HCT116 (cell line): Measurements from ENCODE around the gene AJUBA. TPM values are rescaled to one million over a fixed set of nuclear protein-coding genes. Genes with fewer than 3 reads are reported as not detected.

Experiments
- ATAC-seq: fragments of 200-7000 bp; cut with Tn5 transposase; 2 replicates; pipeline ENCODE4 v1.9.1; 2020; ENCODE audit warnings: mild to moderate bottlenecking, moderate library complexity
- BruUV-seq: library from RNA; stranded (reverse); fragments of 400-500 nt; replicated peaks from 2 replicates; lab custom pipeline; 2021; lab: Mats Ljungman, UMichigan
- CTCF ChIA-PET: fragments of 300-600 bp; sonication (Branson Sonifier 250); formaldehyde crosslinking; loops from one replicate; lab custom pipeline; 2021; ENCODE audit warnings: antibody characterized with exemption; lab: Charles Lee
- POLR2A ChIA-PET: fragments of 300-600, 350-600 bp; sonication (Branson Sonifier 250); formaldehyde crosslinking; loops from one replicate; lab custom pipeline; 2021; ENCODE audit warnings: antibody characterized with exemption; lab: Charles Lee
- RAD21 ChIA-PET, 2 experiments: fragments of 300-600 bp; sonication (Branson Sonifier 250); formaldehyde crosslinking; loops; one replicate each; lab custom pipeline; 2023; ENCODE audit warnings: low total read pairs in 2 of 2; ENCODE audit not compliant: uncharacterized antibody in 2 of 2, unreplicated experiment in 2 of 2, low non-redundant PET in 1 of 2; lab: Charles Lee
- DNase-seq: peaks from one replicate; pipeline ENCODE4 v3.0.0-alpha.2; 2010; ENCODE audit warnings: low read depth, low spot score
- H2AFZ ChIP-seq: fragments of 200-600 bp; shearing (Covaris generic), sonication (generic); 2 replicates; pipeline ENCODE4 v1.6.1; 2017; ENCODE audit warnings: low read depth, mixed run types, mixed read lengths, antibody characterized with exemption, low read length; ENCODE audit not compliant: poor library complexity, severe bottlenecking
- H3K27ac ChIP-seq: 2 replicates; pipeline ENCODE4 v1.5.1; 2012; ENCODE audit warnings: low read depth, low read length
- H3K27me3 ChIP-seq: fragments of 200-600 bp; sonication (generic); 2 replicates; pipeline ENCODE4 v1.6.1; 2016; ENCODE audit warnings: mixed run types, low read length, mixed read lengths; ENCODE audit not compliant: insufficient read depth
- H3K36me3 ChIP-seq, 2 experiments: fragments of 200-500 bp in 1 of 2; fragments of 200-600 bp in 1 of 2; sonication (Bioruptor generic) in 1 of 2; sonication (generic) in 1 of 2; 2 replicates each; pipeline versions ENCODE4 v1.5.1 to v1.6.1; 2014 to 2016; ENCODE audit warnings: low read length in 2 of 2, inconsistent platforms in 1 of 2, mixed read lengths in 1 of 2, mixed run types in 1 of 2; ENCODE audit not compliant: insufficient read depth in 2 of 2, control insufficient read depth in 1 of 2
- H3K4me1 ChIP-seq, 2 experiments: fragments of 200-600 bp in 1 of 2; sonication (generic) in 1 of 2; 2 replicates each; pipeline versions ENCODE4 v1.5.1 to v1.6.1; 2012 to 2017; ENCODE audit warnings: low read length in 2 of 2, inconsistent platforms in 1 of 2, mild to moderate bottlenecking in 1 of 2, mixed read lengths in 1 of 2, mixed run types in 1 of 2, moderate library complexity in 1 of 2; ENCODE audit not compliant: insufficient read depth in 2 of 2, control insufficient read depth in 1 of 2
- H3K4me2 ChIP-seq: fragments of 200-600 bp; sonication (generic); 2 replicates; pipeline ENCODE4 v1.6.1; 2017; ENCODE audit warnings: mixed run types, low read length, mixed read lengths
- H3K4me3 ChIP-seq, 2 experiments: fragments of 200-600 bp in 1 of 2; sonication (generic) in 1 of 2; replicated peaks in 1 of 2; 2 replicates each; pipeline ENCODE4 v1.5.1; 2011 to 2016; ENCODE audit warnings: low read length in 2 of 2, control low read depth in 1 of 2, low read depth in 1 of 2, mild to moderate bottlenecking in 1 of 2, mixed read lengths in 1 of 2, mixed run types in 1 of 2
- H3K79me2 ChIP-seq: fragments of 200-600 bp; sonication (generic); 2 replicates; pipeline ENCODE4 v1.6.1; 2017; ENCODE audit warnings: mild to moderate bottlenecking, mixed run types, low read length, moderate library complexity, mixed read lengths; ENCODE audit not compliant: insufficient read depth
- H3K9ac ChIP-seq: fragments of 200-600 bp; sonication (generic); 2 replicates; pipeline ENCODE4 v1.6.1; 2016; ENCODE audit warnings: low read length, mixed read lengths
- H3K9me2 ChIP-seq: fragments of 200-600 bp; sonication (generic), shearing (Covaris generic); 2 replicates; pipeline ENCODE4 v1.6.1; 2017; ENCODE audit warnings: mixed run types, mild to moderate bottlenecking, moderate library complexity; ENCODE audit not compliant: insufficient read depth
- H3K9me3 ChIP-seq, 2 experiments: fragments of 200-500 bp in 1 of 2; fragments of 200-600 bp in 1 of 2; sonication (Bioruptor generic) in 1 of 2; sonication (generic) in 1 of 2; 2 replicates each; pipeline ENCODE4 v1.6.1; 2014 to 2017; ENCODE audit warnings: low read length in 2 of 2, mixed read lengths in 2 of 2, inconsistent platforms in 1 of 2, low read depth in 1 of 2, mild to moderate bottlenecking in 1 of 2, mixed run types in 1 of 2, moderate library complexity in 1 of 2; ENCODE audit not compliant: control insufficient read depth in 1 of 2, insufficient read depth in 1 of 2
- H4K20me1 ChIP-seq: fragments of 200-600 bp; sonication (generic), shearing (Covaris generic); 2 replicates; pipeline ENCODE4 v1.6.1; 2017; ENCODE audit warnings: mixed run types, mild to moderate bottlenecking, moderate library complexity; ENCODE audit not compliant: insufficient read depth
- CBX3 ChIP-seq: IDR thresholded peaks from 2 replicates; pipeline ENCODE4 v1.6.1; 2012; ENCODE audit warnings: low read depth
- CEBPB ChIP-seq: IDR thresholded peaks from 2 replicates; pipeline ENCODE4 v1.6.1; 2012; ENCODE audit warnings: low read depth
- EGR1 ChIP-seq: IDR thresholded peaks from 2 replicates; pipeline ENCODE4 v1.6.1; 2012; ENCODE audit warnings: low read depth
- EZH2 ChIP-seq: fragments of 200-600 bp; sonication (generic); IDR thresholded peaks from 2 replicates; pipeline ENCODE4 v1.6.1; 2017; ENCODE audit warnings: antibody characterized with exemption, mixed run types
- EZH2phosphoT487 ChIP-seq: fragments of 200-600 bp; IDR thresholded peaks from 2 replicates; pipeline ENCODE4 v1.6.1; 2018; ENCODE audit warnings: antibody characterized with exemption, borderline replicate concordance
- JUND ChIP-seq: IDR thresholded peaks from 2 replicates; pipeline ENCODE4 v1.6.1; 2012
- POLR2A ChIP-seq: IDR thresholded peaks from 2 replicates; pipeline ENCODE4 v1.7.0; 2011; ENCODE audit warnings: borderline replicate concordance; ENCODE audit not compliant: insufficient read depth, insufficient read length; ENCODE audit errors: extremely low read depth
- RAD21 ChIP-seq: IDR thresholded peaks from 2 replicates; pipeline ENCODE4 v1.6.1; 2012; ENCODE audit warnings: low read depth, mild to moderate bottlenecking
- SP1 ChIP-seq: IDR thresholded peaks from 2 replicates; pipeline ENCODE4 v1.6.1; 2012; ENCODE audit warnings: low read depth
- SRF ChIP-seq: IDR thresholded peaks from 2 replicates; pipeline ENCODE4 v1.6.1; 2012; ENCODE audit warnings: low read depth
- TCF7L2 ChIP-seq: IDR thresholded peaks from 2 replicates; pipeline ENCODE4 v1.7.0; 2011; ENCODE audit warnings: borderline replicate concordance, inconsistent platforms; ENCODE audit not compliant: insufficient read depth, insufficient read length; ENCODE audit errors: extremely low read depth
- YY1 ChIP-seq: IDR thresholded peaks from 2 replicates; pipeline ENCODE4 v1.6.1; 2011; ENCODE audit warnings: low read length, low read depth, moderate library complexity, mild to moderate bottlenecking; ENCODE audit not compliant: insufficient replicate concordance; ENCODE audit errors: extremely low read depth
- ZFX ChIP-seq: fragments of 450-650 bp; IDR thresholded peaks from 2 replicates; pipeline ENCODE4 v1.6.1; 2017
- intact Hi-C: fragments of 100-400 bp; cut with micrococcal nuclease; formaldehyde crosslinking; loops from 2 replicates; pipeline ENCODE4 v1.10.0; 2022
- total RNA-seq: library from RNA; stranded (reverse); gene quantifications from one replicate; pipeline ENCODE4 v1.2.1, GENCODE V29; 2021; ENCODE audit not compliant: unreplicated experiment

The AJUBA gene
- total RNA-seq, 1 experiment from 2014 or later, result 39.7 TPM

GRCh38 chr14:23021434-23021833, 39.1 kb upstream of the AJUBA start:
- H3K4me3 ChIP-seq, result no peak overlapping the region
- H2AFZ ChIP-seq, result no peak overlapping the region
- intact Hi-C loops, result no loop called here
- no peak overlapping the region for H3K4me2 ChIP-seq
- no peak for TF ChIP-seq EZH2phosphoT487
- TF ChIP-seq SRF, result no peak
- no peak for TF ChIP-seq TCF7L2
- no peak for TF ChIP-seq SP1
- no peak for TF ChIP-seq CBX3
- TF ChIP-seq CEBPB, result no peak
- TF ChIP-seq RAD21, result no peak
- TF ChIP-seq EZH2, result no peak
- TF ChIP-seq YY1, result no peak
- no peak for TF ChIP-seq ZFX
- TF ChIP-seq POLR2A, result no peak
- TF ChIP-seq EGR1, result no peak
- no peak for TF ChIP-seq JUND
- H3K27ac ChIP-seq, result no peak overlapping the region
- no peaks in the 10 kb centered on the region for H3K9me2 ChIP-seq
- peaks cover 0 to 12% of the 10 kb centered on the region in 2 experiments; a peak in 2 of 4 replicates for H3K36me3 ChIP-seq
- BruUV-seq, result no TSS peak
- peaks cover 6 to 16% of the 10 kb centered on the region in 2 experiments; a peak in 3 of 4 replicates for H3K4me1 ChIP-seq
- H4K20me1 ChIP-seq, result no peaks in the 10 kb centered on the region
- POLR2A ChIA-PET, result no interaction called here
- no peaks in the 10 kb centered on the region for H3K79me2 ChIP-seq
- no peak overlapping the region for H3K9ac ChIP-seq
- RAD21 ChIA-PET, result no interaction called here
- H3K27me3 ChIP-seq, result no peaks in the 10 kb centered on the region
- DNase-seq, result no peak
- no peak for ATAC-seq
- H3K9me3 ChIP-seq, result no peaks in the 10 kb centered on the region
- CTCF ChIA-PET, result interaction anchor here (1.0 kb wide), 1 partner anchor 35 kb away, joined by 3 read pairs; no protein-coding TSS in a partner anchor
